NCI-H1694 treated with DMSO at 0.1 percent for 48 hours (cell line): ENCODE data around the gene SLC35F3.

Experiments used
- DNase-seq: peaks from one replicate; lab custom pipeline; 2025; lab: John Stamatoyannopoulos, UW

The SLC35F3 gene

GRCh38 chr1:234040446-234041317 lies 136.2 kb downstream of the SLC35F3 start:
- no peak for DNase-seq

- DNase-seq = no peak
These were observed 139.6 kb downstream of the SLC35F3 start for GRCh38 chr1:234044079-234044478.

GRCh38 chr1:234047123-234047522 lies 142.6 kb downstream of the SLC35F3 start:
- DNase-seq = no peak

GRCh38 chr1:234062166-234062565 lies 157.7 kb downstream of the SLC35F3 start:
- DNase-seq = no peak

GRCh38 chr1:234065794-234066447 lies 161.4 kb downstream of the SLC35F3 start:
- peak; percentile 46 for DNase-seq

- no peak for DNase-seq
These were observed 163.3 kb downstream of the SLC35F3 start for GRCh38 chr1:234067581-234068337.

- no peak for DNase-seq
These were observed 165.3 kb downstream of the SLC35F3 start for GRCh38 chr1:234069760-234070159.

GRCh38 chr1:234072793-234073192 lies 168.3 kb downstream of the SLC35F3 start:
- DNase-seq = no peak

- no peak for DNase-seq
These were observed 173.7 kb downstream of the SLC35F3 start for GRCh38 chr1:234078143-234078542.

GRCh38 chr1:234079896-234080295 lies 175.4 kb downstream of the SLC35F3 start:
- no peak for DNase-seq

- no peak for DNase-seq
These were observed 179.0 kb downstream of the SLC35F3 start for GRCh38 chr1:234083460-234083859.

- no peak for DNase-seq
These were observed 184.9 kb downstream of the SLC35F3 start for GRCh38 chr1:234089396-234089795.

GRCh38 chr1:234090212-234091064 lies 186.0 kb downstream of the SLC35F3 start:
- no peak for DNase-seq

- DNase-seq = no peak
These were observed 186.6 kb downstream of the SLC35F3 start for GRCh38 chr1:234091065-234091401.

- no peak for DNase-seq
These were observed 187.4 kb downstream of the SLC35F3 start for GRCh38 chr1:234091876-234092275.

GRCh38 chr1:234093107-234093506 lies 188.6 kb downstream of the SLC35F3 start:
- DNase-seq = no peak

GRCh38 chr1:234093741-234094140 lies 189.3 kb downstream of the SLC35F3 start:
- no peak for DNase-seq

GRCh38 chr1:234094172-234094571 lies 189.7 kb downstream of the SLC35F3 start:
- DNase-seq = no peak

- no peak for DNase-seq
These were observed 191.8 kb downstream of the SLC35F3 start for GRCh38 chr1:234096161-234096770.

- peak; percentile 51 for DNase-seq
These were observed 198.1 kb downstream of the SLC35F3 start for GRCh38 chr1:234102583-234102982.

GRCh38 chr1:234103198-234103597 lies 198.7 kb downstream of the SLC35F3 start:
- no peak for DNase-seq
